Activated T-cell treated with anti-CD3 and anti-CD28 coated beads for 48 hours (primary cell): Measurements from ENCODE around the gene TMEM54.

ENCODE experiments used
- DNase-seq: peaks from one replicate; pipeline ENCODE4 v3.0.0-alpha.2; 2020; ENCODE audit warnings: low read depth

TMEM54 gene

GRCh38 chr1:32864375-32865019 is 36.7 kb downstream of the TMEM54 start:
- DNase-seq: no peak

DNA sequence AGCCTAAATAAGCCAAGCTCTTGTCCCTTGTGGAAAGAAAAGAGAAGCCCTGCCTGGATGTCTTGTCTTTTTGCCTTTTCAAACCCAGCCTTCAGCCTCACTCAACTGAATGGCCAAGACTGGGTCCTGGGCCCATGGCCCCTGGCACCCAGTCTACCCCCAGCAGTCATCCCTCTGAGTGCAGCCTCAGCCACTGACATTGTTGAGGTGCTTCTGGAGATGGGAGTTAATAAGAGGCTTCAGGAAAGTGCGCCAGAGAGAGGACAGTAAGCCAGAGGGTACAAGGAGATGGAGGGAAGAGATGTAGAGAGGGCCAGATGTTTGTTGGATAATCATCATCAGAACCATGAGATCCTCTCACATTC is 37.3 kb downstream of the TMEM54 start:
- no peak for DNase-seq

GRCh38 chr1:32863218-32863880 is 37.8 kb downstream of the TMEM54 start:
- no peak for DNase-seq

DNA sequence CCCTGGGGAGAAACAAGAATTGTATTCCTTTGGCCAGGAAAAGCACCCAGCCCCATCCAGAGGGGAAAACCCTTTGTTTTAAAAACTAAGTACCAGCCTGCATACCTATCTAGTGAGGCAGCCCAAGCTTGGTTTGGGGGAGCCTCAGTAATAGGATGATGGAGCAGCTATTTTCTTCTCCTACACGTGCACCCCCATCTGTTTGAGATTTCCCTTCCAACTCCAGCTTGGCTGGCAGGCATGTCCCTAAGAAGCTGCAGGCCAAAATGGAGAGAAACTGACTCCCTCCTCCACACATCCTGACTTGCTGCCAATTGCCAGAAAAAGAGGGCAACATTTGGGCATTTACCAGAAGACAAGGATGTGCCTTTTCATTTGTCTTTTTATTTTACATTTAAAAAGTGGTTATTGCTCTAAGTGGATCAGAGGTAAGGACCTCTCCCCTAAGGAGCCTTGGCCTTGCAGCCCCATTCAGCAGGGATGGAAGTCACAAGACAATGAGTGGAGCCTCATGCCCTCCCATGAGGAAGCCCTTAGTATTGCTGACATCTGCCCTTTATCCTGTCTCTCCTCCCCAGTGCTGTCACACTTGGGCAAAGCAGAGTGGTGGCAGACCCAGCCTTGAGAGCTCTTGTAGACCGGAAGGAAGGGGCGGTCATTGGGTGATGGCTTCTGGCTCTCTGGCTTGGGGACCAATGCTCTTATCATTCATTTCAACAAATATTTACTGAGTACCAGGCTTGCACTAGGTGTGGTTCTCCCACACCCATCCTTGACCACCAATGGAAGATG is 39.1 kb downstream of the TMEM54 start:
- DNase-seq: no peak

DNA sequence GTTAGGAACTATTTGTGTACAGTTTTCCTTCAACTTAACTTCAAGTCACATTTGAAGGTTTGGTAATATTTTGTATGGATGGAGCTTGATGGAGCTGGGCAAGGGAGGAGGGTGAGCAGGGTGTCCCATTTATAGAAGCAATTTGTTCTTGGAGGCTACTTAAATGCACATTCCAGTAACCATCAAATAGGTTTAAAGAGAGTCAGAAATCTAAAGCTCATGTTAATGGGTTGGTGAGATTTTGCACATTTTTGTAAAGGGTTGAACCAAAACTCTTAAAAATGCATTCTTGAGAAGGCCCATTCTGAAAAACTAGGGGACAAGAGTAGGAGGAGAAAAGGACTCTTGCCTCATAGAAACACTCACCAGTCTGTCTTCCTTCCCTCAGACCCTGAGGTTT is 40.6 kb downstream of the TMEM54 start:
- DNase-seq: no peak

DNA sequence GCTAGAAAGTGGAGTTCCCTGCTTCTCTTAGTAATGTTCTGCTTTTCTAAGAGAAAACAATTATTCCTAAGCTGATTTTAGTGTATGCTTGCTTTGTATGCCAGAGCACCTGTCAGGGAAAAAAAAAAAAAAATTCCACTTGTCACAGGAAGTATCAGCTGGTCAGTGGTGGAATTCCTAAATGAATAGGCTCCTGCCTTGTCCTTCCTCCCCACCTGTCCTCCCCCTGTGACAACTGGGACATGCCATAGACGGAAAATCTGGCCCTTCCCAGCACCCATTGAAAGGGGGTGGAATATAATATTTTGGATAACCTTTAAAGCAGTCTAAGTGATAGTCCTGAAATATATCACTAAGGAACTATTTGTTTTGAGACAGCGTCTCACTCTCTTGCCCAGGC is 41.3 kb downstream of the TMEM54 start:
- DNase-seq: no peak

- no peak for DNase-seq
These were observed 42.4 kb downstream of the TMEM54 start for GRCh38 chr1:32858791-32859190.

GRCh38 chr1:32858136-32858535 is 43.1 kb downstream of the TMEM54 start:
- no peak for DNase-seq

DNA sequence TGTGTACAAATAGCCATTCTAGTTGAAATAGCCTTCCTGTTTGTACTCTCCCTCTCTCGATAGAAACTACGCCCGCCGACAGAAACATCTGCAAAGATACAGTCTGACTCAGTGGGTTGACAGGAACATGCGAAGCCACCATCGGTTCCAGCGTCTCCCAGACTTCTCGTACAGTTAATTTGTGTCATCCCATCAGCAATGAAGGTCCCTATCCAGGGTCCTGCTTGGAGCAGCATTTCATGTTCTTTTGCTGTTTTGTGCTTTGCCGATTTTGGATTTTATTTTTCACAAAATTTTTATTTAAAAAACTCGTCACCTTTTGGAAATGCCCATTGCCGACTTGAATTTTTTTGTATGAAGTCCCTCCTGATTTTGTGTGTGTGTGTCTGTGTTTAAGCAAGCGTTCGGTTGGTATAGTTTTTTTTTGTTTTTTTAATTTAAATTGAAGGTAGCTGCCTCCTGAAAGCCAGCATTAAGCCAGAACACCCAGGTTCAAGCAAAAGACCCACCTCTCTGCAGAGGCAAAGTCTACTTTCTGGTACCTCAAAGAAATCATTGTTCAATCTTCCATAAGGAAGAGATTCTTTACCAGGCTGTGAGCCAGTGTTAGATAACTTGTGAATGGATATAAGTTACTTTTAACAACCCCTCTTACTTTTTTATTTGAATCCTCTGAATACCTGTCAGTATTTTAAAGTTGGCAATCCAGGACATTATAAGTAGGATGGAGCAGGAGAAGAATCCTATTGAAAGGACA is 45.1 kb downstream of the TMEM54 start:
- no peak for DNase-seq

- no peak for DNase-seq
These were observed 52.7 kb downstream of the TMEM54 start for GRCh38 chr1:32848354-32849063.
